NCI-H774 (cell line): ENCODE results near the gene ABLIM3.
"Not testable (repeated sequence)": the region's sequence is repeated elsewhere in the genome, so short reads cannot be mapped to it uniquely, and the experiment has no call there.

Experiments
- DNase-seq: peaks from one replicate; lab custom pipeline; 2025; lab: John Stamatoyannopoulos, UW

ABLIM3 gene

GRCh38 chr5:149157330-149157729 lies 16.0 kb downstream of the ABLIM3 start:
- no peak for DNase-seq

- no peak for DNase-seq
Observed at GRCh38 chr5:149160291-149160787, 19.0 kb downstream of the ABLIM3 start.

GRCh38 chr5:149161026-149161687 lies 19.9 kb downstream of the ABLIM3 start:
- DNase-seq: no peak

GRCh38 chr5:149161850-149162249 lies 20.6 kb downstream of the ABLIM3 start:
- DNase-seq: no peak

- no peak for DNase-seq
Observed at GRCh38 chr5:149162401-149163084, 21.2 kb downstream of the ABLIM3 start.

- no peak for DNase-seq
Observed at GRCh38 chr5:149164731-149165130, 23.4 kb downstream of the ABLIM3 start.

- no peak for DNase-seq
Observed at GRCh38 chr5:149166128-149166527, 24.8 kb downstream of the ABLIM3 start.

GRCh38 chr5:149166591-149167100 lies 25.4 kb downstream of the ABLIM3 start:
- no peak for DNase-seq

- no peak for DNase-seq
Observed at GRCh38 chr5:149168276-149168906, 27.1 kb downstream of the ABLIM3 start.

- no peak for DNase-seq
Observed at GRCh38 chr5:149170299-149170698, 29.0 kb downstream of the ABLIM3 start.

- no peak for DNase-seq
Observed at GRCh38 chr5:149172261-149172660, 31.0 kb downstream of the ABLIM3 start.

- no peak for DNase-seq
Observed at GRCh38 chr5:149172709-149173505, 31.6 kb downstream of the ABLIM3 start.

- no peak for DNase-seq
Observed at GRCh38 chr5:149174847-149175234, 33.5 kb downstream of the ABLIM3 start.

- DNase-seq: no peak
Observed at GRCh38 chr5:149175346-149176105, 34.2 kb downstream of the ABLIM3 start.

GRCh38 chr5:149177339-149177843 lies 36.1 kb downstream of the ABLIM3 start:
- no peak for DNase-seq

GRCh38 chr5:149177911-149178565 lies 36.7 kb downstream of the ABLIM3 start:
- DNase-seq: no peak

- no peak for DNase-seq
Observed at GRCh38 chr5:149181732-149182131, 40.4 kb downstream of the ABLIM3 start.

- no peak for DNase-seq
Observed at GRCh38 chr5:149182241-149182640, 40.9 kb downstream of the ABLIM3 start.

- DNase-seq: no peak
Observed at GRCh38 chr5:149185067-149185466, 43.8 kb downstream of the ABLIM3 start.

- DNase-seq: no peak
Observed at GRCh38 chr5:149186506-149186905, 45.2 kb downstream of the ABLIM3 start.

GRCh38 chr5:149187617-149188016 lies 46.3 kb downstream of the ABLIM3 start:
- DNase-seq: not testable (repeated sequence)
